TTC549 (cell line): ENCODE measurements around the gene IFI27L2.
"Not testable (repeated sequence)": the region's sequence is repeated elsewhere in the genome, so short reads cannot be mapped to it uniquely, and the experiment has no call there.

Source experiments
- FAIRE-seq: peaks from 2 replicates; lab custom pipeline; 2012; peaks lifted over from hg19 to GRCh38; lab: Jason Lieb, UNC

Gene IFI27L2

DNA sequence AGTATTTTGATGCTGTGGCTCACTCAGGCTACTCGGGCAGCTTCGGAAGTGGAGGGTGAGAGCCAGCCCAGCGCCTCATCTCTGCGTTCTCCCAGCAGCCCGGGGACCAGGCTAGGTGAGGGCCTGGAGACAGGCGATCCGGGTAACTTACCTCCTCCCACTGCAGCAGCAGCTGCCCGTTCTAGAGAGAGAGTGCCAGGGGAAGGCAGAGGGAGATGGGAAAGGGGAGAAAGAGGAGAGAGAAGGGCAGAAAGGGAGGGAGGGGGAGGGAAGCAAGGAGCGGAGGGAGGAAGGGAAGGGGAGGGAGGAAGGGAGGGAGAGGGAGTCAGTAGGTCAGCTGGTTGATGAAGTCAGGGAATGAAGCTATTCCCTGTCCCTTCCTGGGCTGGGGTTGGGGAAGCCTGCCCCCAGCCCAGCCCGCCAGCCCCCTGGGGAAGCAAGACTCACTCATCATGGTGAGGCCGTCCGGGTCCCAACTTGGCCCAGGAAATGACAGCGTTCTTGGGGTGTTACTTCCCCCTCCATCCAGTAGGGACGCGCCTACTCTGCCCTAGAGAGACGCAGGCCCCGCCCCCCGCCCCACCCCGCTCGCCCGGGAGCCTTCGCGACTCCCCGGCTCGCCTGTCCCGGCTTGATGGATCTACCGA is at the start of gene IFI27L2:
TSS of gene IFI27L2 (minus strand) at position 494 of the 647 bp plus-strand sequence. CDS start at position 454, 40 bp downstream.
- FAIRE-seq, result no peak

DNA sequence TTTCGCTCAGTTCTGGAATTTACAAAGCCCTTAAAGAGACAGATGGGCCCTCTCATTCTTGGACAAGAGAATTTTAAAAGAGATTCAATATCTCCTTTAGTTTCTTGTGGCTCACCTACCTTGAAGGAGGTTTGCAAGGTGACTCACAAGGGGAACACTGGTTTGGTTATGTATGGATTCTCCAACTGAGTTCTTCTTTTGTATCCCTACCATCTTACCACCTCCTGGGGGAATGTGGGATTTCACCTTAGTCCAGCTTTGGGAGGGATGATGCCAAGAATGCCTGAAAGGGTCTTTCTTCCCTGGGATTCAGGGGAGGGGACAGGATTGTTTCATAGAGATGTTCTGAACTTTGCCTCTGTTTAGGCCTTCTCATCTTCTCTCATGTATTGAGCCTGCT is 48.4 kb upstream of the IFI27L2 start:
- no peak for FAIRE-seq

- no peak for FAIRE-seq
Measured at GRCh38 chr14:94176808-94177207, 47.4 kb upstream of the IFI27L2 start.

DNA sequence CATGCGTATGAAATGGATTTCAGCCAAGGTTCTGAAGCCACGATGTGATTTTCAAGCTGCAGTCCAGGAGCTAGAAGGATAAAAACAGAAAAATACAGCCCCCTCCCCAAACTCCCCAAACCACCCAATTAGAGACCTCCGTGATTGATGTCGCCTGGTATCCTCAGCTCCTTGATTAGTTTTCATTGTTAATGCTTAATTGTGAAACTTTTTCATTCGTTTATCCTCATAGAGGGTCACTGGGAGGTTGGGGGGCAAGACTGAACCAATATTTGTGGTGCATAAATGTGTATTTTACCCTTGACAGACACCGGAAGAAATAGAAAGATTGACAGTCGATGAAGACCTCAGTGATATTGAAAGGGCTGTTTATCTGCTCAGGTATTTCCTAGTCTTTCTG is 46.3 kb upstream of the IFI27L2 start:
- FAIRE-seq, result no peak

DNA sequence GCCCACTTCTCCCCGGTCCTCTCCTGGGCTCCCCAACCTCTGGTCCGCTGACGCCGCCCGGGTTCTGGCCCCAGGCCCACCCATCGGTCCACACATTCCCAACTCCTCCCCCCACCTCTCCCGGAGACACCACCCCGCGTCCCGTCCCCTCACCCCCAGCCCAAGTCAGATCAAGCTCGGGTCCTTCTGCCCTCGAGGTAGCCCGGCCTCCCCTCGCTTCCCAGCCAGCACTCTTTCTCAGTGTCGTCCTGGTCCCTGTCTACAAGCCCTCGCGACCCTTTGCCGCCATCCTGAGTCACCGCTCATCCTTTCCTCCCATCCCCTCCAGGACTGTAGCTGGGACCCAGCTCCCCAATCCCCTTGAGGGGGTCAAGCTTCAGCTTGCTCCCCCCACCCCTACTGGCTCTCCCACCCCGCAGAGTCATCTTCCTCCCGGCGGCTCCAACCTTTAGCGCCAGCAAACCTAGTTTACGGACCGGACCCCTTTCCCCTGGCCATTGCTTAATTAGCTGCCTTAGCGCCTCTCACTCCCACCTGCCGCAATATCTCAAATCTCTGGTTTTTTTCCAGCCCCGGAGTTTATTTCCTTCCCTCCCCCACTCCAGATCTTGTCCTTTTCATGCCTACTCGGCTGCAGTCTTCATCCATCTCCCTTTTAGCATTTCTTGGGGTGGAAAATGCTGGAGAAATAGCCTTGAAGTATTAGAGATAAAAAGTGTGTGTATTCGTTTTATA is 45.8 kb upstream of the IFI27L2 start:
- no peak for FAIRE-seq

- no peak for FAIRE-seq
Measured at GRCh38 chr14:94174604-94175010, 45.2 kb upstream of the IFI27L2 start.

- no peak for FAIRE-seq
Measured at GRCh38 chr14:94173885-94174603, 44.6 kb upstream of the IFI27L2 start, which contains the start of gene PPP4R4. TSS of gene PPP4R4 (plus strand) at chr14:94174322. CDS start at chr14:94174466, 144 bp downstream.

DNA sequence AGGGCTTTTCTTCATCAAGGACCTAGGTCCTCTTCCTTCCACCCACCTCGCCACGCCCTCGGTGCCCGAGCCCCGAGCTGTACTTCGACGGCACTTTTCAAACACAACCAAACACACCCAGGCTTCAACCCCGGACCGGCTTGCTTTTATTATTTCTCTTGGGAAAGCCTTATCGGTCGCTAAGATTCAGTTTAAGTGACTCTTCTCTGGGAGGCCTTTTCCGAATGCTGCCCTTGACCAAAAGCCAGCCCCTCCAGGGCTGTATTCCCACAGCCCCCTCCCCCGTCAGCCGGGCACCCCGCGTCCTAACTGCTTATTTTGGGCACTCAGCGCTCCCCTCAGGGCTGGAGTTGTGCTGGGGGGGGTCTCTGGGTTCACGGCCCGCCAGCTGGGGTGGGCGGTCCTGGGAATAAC is 44.1 kb upstream of the IFI27L2 start:
- FAIRE-seq, result no peak

DNA sequence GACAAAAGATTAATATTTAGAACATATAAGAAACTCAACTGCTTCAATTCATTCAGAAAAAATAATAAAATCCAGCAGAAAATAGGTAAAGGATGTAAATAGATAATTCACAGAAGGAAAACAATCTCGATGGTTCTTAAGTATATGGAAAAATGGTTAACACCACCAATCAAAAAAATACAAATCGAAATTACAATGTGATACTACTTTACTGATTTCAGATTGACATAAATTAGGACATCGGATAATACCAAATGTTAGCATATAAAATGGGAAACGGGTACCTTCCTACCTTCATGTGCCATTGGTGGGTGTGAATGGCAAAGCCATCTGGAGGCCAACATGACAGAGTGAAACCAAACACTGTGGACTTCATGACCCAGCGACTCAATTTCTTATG is 43.1 kb upstream of the IFI27L2 start:
- no peak for FAIRE-seq

DNA sequence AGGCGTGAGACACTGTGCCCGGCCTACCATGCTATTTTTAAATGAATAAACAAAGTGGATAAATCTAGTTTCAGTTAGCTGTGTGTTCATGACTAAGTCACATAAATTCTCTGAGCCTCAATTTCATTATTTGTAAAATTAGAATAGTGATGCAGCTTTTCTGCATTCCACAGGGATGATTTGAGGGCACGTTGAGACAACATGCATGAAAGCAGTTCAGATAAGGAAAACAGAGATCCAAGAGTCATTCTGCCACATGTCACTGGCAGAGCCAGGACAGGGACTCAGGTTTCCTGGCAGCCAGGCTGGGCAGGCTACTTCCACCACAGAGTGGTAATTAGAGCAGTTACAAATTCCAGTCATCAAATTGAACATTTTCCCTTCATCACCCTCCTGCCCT is 41.8 kb upstream of the IFI27L2 start:
- FAIRE-seq, result no peak

GRCh38 chr14:94170136-94170535 is 40.7 kb upstream of the IFI27L2 start:
- FAIRE-seq, result no peak

DNA sequence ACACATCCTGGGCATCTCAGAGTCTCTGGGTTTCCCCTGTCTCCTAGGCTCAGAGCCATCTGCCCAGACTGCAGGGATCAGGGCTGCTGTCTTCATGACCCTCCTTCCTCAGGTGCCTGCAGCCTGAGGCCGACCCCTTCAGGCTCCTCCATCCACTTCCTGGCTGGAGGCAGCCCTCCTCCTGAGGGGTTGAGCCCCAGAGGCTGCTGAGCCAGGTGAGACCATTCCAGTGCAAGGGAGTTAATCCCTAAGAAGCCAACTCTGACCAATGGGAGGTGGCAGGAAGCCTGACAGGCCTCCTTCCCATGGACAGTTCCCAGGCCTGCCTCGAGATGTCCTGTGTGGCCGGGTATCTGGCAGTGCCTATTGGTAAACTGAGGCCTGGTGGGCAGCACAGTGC is 36.3 kb upstream of the IFI27L2 start:
- no peak for FAIRE-seq

DNA sequence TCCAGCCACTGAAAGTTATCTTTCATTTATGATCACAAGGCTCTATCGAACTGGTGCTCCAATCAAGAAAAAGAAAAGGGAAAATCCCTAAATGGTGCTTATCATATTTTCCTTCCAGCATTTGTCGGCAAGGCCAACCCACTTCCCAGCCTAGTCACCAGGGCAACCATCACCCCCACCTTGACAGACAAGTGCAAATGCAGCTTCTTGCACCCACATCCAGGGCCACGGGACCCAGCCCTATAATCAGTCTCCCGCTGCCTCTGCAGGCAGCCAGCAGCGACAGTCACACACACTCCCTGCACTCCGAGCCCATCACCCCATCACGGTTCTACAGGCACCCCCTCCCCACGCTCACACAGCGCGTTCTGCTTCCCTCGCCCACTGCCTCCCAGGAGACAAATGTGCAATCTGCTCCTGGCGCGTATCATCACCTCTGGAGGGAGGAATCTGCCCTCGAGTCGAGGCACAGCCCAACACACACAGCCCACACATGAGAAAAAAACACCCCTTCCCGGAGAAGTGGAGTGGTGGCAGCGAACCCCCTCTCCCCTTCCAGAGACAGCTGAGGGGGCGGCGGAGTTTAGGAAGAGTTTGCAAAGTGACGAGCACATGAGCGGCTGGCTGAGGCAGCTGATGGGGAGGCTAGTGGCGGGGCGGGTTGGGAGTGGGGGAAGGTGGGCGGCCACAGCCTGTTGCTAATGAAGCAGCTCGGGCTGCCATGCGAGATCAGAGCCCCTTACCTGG is 35.5 kb upstream of the IFI27L2 start:
- no peak for FAIRE-seq

DNA sequence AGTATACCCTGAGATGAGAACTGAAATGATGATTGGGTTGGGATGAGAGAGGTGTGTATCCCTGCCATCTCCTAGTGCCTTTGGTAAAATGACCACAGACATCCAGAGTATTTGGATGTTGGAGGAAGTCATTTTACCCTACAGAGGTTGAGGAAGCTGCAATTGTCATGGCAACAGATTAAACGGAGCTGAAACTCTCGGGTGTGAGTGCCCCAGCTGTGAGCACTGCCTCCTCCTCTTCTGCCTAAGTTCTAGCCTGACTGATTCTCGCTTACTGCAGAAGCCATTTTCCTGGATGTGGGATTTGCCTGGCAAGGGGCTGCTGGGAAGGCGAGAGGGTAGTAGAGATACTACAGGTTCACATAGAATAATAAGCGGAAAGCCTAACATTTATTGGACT is 34.4 kb upstream of the IFI27L2 start:
- no peak for FAIRE-seq

DNA sequence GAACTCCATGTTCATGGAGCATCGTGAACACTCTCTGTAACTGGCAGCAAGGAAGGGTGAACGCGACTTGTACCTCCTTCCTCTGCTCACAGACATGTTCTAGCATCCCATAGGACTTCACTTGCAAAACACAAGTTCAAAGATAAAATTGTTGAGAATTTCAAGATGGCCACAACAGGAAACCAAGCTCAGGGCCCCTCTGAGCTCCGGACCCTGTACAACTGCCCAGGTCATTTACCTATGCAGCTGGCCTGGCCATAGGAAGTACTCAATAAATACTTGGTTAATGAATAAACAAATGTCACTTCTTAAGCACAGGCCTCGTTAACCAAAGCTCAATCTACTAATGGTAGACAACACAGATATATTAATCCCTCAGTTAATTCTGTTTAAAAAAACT is 33.1 kb upstream of the IFI27L2 start:
- no peak for FAIRE-seq

- FAIRE-seq, result no peak
Measured at GRCh38 chr14:94161981-94162380, 32.6 kb upstream of the IFI27L2 start.

DNA sequence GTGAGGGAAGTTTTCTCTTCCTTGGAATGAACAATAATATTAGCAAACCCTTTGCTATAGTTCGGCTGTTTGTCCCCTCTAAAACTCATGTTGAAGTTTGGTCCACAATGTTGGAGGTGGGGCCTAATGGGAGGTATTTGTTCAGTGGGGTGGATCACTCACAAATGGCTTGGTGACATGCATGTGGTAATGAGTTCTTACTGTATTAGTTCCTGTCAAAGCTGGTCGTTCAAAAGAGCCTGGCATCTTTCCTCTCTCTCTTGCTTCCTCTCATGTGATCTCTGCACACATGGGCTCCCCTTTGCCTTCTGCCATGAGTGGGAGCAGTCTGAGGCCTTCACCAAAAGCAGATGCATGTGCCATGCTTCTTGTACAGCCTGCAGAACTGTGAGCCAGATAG is 31.7 kb upstream of the IFI27L2 start:
- FAIRE-seq, result no peak

DNA sequence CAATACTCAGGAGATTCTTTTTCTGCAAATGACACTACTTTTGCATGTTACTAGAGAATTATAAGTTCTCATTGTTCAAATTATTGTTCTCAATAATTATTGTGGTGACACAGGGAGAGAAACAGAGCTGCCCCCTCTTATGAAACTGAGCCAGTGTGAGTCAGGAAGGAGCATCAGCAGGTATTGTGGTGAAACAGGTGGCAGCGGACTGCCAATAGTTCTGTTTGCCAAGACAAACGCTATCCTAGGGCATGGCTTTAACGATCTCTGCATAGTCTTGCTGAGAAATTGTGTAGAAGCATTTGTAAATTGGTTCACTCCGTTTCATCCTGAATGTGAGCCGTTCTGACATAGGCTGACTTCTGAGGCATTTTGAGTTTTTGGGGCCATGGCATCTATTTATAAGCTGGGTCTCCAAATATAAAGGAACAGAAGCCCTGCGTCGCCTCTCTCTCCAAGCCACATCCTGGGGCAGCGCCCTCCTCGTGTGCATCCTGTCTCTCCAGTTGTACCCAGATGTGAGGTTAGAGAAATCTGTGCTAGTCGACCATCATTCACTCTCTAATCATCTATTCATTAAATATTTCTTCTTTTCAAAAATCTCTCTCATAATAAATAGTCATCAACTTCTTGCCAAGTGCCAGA is 29.0 kb upstream of the IFI27L2 start:
- no peak for FAIRE-seq

DNA sequence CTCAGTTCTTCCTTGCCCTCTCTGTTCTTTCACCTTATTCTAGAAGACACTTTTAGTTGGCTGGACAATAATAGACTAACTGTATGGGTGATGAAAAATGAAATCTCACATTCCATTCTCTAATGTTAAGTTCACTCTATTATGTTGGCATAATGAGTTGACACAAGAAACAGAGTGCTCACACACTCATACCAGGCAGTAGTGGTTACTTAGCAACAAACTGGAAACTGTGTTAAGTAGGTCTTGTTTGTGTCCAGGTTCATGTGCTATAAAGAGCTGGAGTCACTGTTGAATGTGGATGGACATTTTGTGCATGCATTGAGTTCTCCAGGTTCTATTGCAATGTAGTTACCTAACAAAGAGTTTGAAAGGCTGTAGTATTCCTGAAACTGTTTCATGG is 27.8 kb upstream of the IFI27L2 start:
- no peak for FAIRE-seq

DNA sequence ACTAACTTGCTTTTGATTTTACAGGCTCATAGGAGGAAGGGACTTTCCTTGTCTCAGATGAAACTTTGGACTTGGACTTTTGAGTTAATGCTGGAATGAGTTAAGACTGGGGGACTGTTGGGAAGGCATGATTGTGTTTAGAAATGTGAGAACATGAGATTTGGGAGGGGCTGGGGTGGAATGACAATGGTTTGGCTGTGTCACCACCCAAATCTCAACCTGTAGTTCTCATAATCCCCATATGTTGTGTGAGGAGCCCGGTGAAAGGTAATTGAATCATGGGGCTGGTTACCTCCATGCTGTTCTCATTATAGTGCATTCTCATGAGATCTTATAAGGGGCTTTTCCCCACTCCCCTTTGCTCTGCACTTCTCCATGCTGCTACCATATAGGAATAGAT is 26.7 kb upstream of the IFI27L2 start:
- not testable (repeated sequence) for FAIRE-seq

DNA sequence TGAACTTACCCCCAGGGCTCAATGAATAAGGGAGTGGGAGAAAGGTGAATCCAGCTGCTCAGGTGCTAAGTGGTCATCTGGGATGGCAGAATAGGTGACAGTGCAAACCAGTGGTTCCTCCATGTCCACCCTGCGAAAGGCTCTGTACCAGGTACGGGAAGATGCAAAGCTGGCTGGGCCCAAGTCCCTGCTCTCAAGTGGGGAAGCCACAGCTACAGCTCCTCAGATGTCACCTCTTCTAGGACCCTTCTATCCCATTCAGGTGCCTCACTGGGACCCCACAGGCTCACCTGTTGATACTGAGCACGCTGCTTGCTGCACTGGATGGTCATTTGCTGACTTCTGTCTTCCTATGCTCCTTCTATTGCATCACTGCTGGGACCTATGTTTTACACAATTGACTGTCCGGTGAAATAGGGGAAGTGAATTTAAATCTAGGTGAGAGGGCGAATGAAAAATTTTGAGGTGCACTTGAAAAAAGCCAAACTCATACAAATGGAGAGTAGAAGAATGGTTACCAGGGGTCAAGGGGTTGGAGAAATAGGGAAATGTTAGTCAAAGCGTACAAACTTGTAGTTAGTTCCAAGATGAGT is 24.4 kb upstream of the IFI27L2 start:
- no peak for FAIRE-seq

GRCh38 chr14:94152676-94153075 is 23.3 kb upstream of the IFI27L2 start:
- FAIRE-seq, result no peak
